ENCODE results near the gene LIX1L. TPM values are rescaled to one million over a fixed set of nuclear protein-coding genes. Genes with fewer than 3 reads are reported as not detected.

The LIX1L gene
- total and polyA plus RNA-seq, 11 donors = 7.0 to 31.5 (median 26.1) TPM

- peaks cover 3 to 29% (median 26%) of the 10 kb centered on the region in 12 donors for H3K4me1 ChIP-seq
- 0 to 3% (median 2%) methylated on average over 6 of the region's 6 CpGs for WGBS, 4 donors
- H3K36me3 ChIP-seq = no peaks in the 10 kb centered on the region
- DNase-seq (peak; percentile 89 to 95 (median 93)), ATAC-seq (peak; percentile 87 to 95 (median 94))
- peak overlapping the region in 9 of 12 donors; percentile 1 to 35 (median 10) for H3K4me3 ChIP-seq
- H3K27me3 ChIP-seq = no peaks in the 10 kb centered on the region
- H3K9me3 ChIP-seq = no peaks in the 10 kb centered on the region
- intact Hi-C loops (cut with DNase I) = loop anchor here in 9 of 10 donors (1.0 to 10.0 kb wide), 7 partner anchors 17 to 123 kb away; partner anchors contain the start of gene ITGA10 (in 4 of the 9)
- TF ChIP-seq CTCF (IDR thresholded peaks at IDR 0.05) (peak; percentile 85 to 98 (median 94)), POLR2A (IDR thresholded peaks at IDR 0.05) (no peak)
- peak overlapping the region; percentile 77 to 91 (median 83) for H3K27ac ChIP-seq
Observed at GRCh38 chr1:145891587-145892485, 66.0 kb downstream of the LIX1L start.

GRCh38 chr1:145891143-145891542 lies 66.7 kb downstream of the LIX1L start:
- whole genome bisulfite sequencing, 4 donors = 36 to 61% (median 40%) methylated on average over 1 of the region's 1 CpG
- no peak for TF ChIP-seq CTCF (IDR thresholded peaks at IDR 0.05)
- TF ChIP-seq POLR2A (IDR thresholded peaks at IDR 0.05) = no peak
- H3K27me3 ChIP-seq = no peaks in the 10 kb centered on the region
- peaks cover 3 to 34% (median 28%) of the 10 kb centered on the region in 12 donors for H3K4me1 ChIP-seq
- peak; percentile 2 to 7 (median 4) for ATAC-seq
- H3K27ac ChIP-seq = peak overlapping the region; percentile 77 to 91 (median 83)
- intact Hi-C loops (cut with DNase I) = loop anchor here in 8 of 10 donors (2.0 to 10.0 kb wide), 5 partner anchors 20 to 124 kb away; partner anchors contain the start of gene ITGA10 (in 2 of the 8)
- H3K9me3 ChIP-seq = no peaks in the 10 kb centered on the region
- no peaks in the 10 kb centered on the region for H3K36me3 ChIP-seq
- H3K4me3 ChIP-seq = no peak overlapping the region
- DNase-seq = no peak

- H3K4me1 ChIP-seq = peaks cover 3 to 42% (median 31%) of the 10 kb centered on the region in 12 donors
- intact Hi-C loops (cut with DNase I) = loop anchor here in 8 of 10 donors (2.0 to 10.0 kb wide), 5 partner anchors 21 to 125 kb away; partner anchors contain the start of gene ITGA10 (in 2 of the 8)
- H3K9me3 ChIP-seq = no peaks in the 10 kb centered on the region
- WGBS, 4 donors = 50 to 74% (median 72%) methylated on average over 3 of the region's 3 CpGs
- DNase-seq = no peak
- no peaks in the 10 kb centered on the region for H3K36me3 ChIP-seq
- H3K4me3 ChIP-seq = no peak overlapping the region
- H3K27ac ChIP-seq = peak overlapping the region in 2 of 12 donors; percentile 5 to 80
- no peak for TF ChIP-seq POLR2A (IDR thresholded peaks at IDR 0.05)
- no peak for TF ChIP-seq CTCF (IDR thresholded peaks at IDR 0.05)
- no peaks in the 10 kb centered on the region for H3K27me3 ChIP-seq
- no peak for ATAC-seq
Observed at GRCh38 chr1:145889722-145890121, 68.1 kb downstream of the LIX1L start.

- Histone ChIP-seq H3K9me3 (no peaks in the 10 kb centered on the region), H3K4me1 (peaks cover 3 to 36% (median 25%) of the 10 kb centered on the region in 12 donors), H3K4me3 (no peak overlapping the region), H3K27ac (peak overlapping the region in 1 of 12 donors; percentile 43), H3K36me3 (no peaks in the 10 kb centered on the region), H3K27me3 (peaks cover 0 to 5% (median 0%) of the 10 kb centered on the region in 9 donors)
- intact Hi-C loops (cut with DNase I) = no loop called here
- no peak for TF ChIP-seq CTCF (IDR thresholded peaks at IDR 0.05)
- 83 to 85% (median 84%) methylated on average over 5 of the region's 5 CpGs for WGBS, 4 donors
- DNase-seq (no peak), ATAC-seq (no peak)
Observed at GRCh38 chr1:145887631-145888030, 70.2 kb downstream of the LIX1L start.
